GM19240 (cell line): ENCODE data around the gene MET.
"Not testable (repeated sequence)": the region's sequence is repeated elsewhere in the genome, so short reads cannot be mapped to it uniquely, and the experiment has no call there.

Experiments
- DNase-seq: peaks from one replicate; pipeline ENCODE4 v3.0.0; 2011; ENCODE audit warnings: low spot score; ENCODE audit not compliant: insufficient read length

MET gene

GRCh38 chr7:116697761-116698160, 25.8 kb downstream of the MET start:
- DNase-seq, result no peak

DNA sequence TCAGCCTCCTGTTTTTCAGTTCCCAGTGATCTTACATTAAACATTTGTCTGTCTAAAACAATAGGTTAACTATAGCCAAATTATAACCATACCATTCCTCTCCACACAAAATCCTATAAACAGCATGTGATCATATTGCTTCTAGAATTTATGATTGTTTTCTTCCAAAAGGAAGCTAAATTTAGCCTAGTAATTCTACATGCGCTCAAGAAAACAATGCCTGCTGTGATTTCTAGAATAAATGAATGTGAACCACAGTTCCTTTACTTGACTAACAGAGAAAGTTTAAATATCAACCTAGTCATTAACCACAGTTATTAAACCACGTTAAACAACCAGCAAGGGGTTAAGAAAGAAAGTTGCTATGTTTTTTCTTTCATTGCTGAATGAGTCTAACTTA, 26.4 kb downstream of the MET start:
- no peak for DNase-seq

GRCh38 chr7:116698930-116699721, 27.1 kb downstream of the MET start:
- no peak for DNase-seq

- DNase-seq, result no peak
Measured at GRCh38 chr7:116699722-116700120, 27.7 kb downstream of the MET start.

DNA sequence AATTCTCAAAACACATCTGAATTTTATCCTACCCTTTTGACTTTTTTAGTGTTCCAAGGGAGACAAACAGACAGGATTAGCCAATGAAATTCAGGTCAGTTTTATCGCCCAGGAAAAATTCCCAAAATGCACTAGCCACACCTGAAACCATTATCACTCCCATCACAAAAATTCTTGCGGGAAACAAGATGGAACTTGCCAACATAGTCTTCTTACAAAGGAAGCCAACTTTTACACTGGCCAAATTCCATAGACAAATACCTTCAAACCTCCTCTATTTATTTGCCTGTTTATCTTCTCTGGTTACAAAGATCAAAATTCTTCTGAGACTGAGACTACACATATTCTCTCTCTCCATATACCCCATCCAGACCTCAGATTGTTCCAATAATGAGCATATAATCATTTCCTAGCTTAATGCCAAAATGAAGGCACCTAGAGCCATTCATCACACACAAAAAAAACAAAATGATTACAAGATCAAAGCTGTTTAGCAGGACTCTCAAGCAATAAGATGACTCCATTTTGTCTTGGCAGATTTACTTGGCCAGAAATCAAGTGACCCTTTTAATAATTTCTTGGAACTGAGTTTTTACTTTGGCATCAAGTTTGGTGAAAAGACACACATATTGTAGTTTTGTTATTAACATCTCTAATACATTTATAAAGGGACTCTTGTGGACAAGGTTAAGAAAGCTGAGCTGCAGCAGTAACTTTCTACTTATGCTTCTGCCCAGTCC, 30.2 kb downstream of the MET start:
- no peak for DNase-seq

GRCh38 chr7:116704650-116705228, 32.7 kb downstream of the MET start:
- DNase-seq, result no peak

GRCh38 chr7:116705419-116705818, 33.4 kb downstream of the MET start:
- DNase-seq, result no peak

DNA sequence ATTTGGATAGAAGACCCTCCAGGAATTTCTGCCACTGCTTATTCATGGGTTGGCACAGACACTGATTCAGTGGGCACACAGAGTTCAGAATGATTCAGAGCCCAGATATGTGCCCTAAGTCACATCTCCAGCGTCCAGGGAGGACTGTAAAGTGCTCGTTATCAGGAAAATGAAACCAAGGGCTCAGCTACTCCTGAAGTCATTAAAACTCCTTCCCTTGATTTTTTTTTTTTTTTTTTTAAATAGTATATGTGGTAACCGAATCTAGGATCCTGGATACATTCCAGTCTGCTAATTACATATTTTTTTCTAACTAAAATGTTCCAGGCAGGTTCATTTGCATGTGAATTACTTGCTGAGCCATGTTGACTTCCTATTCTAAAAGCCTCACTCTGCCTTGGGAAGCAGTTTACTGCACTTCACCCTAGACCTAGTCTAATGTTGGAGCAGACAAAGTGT, 34.7 kb downstream of the MET start:
- DNase-seq, result no peak

DNA sequence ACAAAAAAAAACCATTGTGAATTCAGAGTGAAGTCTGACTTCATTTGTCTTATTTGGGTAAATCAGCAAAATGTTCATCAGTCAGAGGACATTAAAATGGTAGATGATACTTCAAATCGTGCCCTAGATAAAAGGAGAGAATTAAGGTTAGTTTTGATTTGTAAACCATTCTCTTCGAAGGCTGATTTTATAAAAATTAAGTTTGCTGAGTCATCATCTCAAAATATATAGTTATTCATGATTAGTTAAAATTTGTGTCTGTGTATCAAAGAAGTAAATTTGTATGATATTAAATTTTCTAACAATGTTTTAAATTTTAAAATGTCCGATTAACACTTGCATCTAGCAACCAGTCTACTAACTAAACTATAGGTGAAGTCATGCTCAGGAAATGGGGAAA, 35.3 kb downstream of the MET start:
- no peak for DNase-seq

DNA sequence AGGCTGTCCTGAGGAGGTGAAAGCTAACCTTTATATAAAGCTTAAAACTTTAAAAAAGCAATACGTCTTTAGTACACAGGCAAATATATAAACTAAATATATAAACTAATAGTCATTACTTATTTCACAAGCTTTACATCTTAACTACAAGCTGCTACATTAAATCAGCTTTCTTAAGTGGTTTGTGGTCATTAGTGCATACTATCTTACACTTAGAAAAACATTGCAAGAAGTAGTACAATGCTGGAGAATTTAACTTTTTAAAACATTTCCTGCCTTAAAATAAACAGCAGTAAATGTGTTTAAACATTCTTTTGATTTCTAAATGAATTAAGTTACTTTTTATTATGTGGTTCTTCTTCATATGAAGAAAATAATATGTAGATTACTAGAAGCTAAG, 36.3 kb downstream of the MET start:
- no peak for DNase-seq

GRCh38 chr7:116708861-116709260, 36.9 kb downstream of the MET start:
- no peak for DNase-seq

GRCh38 chr7:116709336-116709735, 37.3 kb downstream of the MET start:
- DNase-seq, result no peak

DNA sequence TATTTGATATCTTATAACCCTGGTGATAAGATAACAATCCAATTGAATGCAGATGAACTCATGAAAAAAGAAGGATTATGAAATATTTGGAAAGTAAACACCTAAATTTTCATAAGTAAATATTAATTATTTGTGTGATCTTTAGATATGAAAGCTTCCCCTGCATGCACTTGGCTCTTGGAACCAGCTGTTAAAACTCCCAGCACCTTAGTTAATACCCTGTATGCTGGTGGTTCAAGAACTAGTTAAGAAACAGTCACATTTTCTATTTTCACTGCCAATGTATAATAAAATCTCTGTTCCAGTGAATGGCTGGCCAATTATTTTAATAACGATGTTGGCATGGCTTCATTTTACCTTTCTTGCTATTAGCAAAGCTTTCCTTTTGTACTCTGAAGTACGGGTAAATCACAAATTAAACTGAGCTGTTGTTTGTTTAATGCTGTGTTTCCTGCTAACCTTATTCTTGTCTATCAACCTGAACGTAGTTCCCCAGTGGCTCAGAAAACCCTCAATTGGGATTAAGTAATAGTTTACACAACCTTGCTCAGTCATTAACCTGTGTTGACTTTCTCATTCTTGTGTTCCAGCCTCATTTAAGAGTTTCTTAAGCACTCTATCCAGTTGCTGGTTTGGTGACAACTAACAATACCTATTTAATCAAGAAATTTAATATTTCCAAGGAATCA, 38.9 kb downstream of the MET start:
- DNase-seq, result no peak

GRCh38 chr7:116711790-116712189, 39.8 kb downstream of the MET start:
- DNase-seq, result no peak

DNA sequence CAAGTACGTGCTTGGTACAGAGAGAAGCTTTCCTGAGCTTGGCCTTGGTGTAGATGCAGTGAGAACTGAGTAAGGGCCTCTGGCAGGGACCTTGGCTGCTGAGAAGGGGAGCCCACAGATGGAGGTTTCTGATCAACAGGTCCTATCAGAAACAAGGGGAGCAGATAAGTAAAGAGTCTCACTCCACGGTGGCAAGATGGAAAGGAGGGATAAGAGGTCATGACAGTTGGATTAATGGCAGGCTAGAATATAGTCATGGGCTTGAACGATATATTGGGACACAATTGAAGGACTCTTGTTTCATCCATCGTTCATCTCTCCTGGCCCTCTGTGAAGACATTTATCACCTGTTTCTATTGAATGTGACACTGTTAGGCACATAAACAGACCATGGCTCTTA, 41.5 kb downstream of the MET start:
- no peak for DNase-seq

GRCh38 chr7:116713918-116714317, 41.9 kb downstream of the MET start:
- DNase-seq, result no peak

GRCh38 chr7:116715077-116715476, 43.1 kb downstream of the MET start:
- no peak for DNase-seq

DNA sequence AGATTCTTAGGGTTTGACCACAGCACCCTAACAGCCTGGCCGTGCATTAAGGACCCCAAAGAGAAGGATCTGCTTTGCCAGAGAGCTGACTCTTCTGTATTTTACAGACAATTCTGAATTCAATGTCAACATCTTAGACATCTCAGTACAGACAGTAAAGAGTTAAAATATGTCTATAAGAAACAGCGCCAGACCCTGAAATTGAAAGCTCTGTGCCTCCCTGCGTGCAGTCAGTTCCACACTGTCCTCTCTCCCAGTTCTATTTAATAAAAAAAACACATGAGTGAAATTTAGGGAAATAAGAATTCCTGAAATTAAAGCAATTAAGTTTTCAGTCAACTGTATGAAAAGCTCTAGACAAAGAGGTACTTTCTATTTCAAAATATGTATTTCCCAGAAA, 45.1 kb downstream of the MET start:
- DNase-seq, result no peak

DNA sequence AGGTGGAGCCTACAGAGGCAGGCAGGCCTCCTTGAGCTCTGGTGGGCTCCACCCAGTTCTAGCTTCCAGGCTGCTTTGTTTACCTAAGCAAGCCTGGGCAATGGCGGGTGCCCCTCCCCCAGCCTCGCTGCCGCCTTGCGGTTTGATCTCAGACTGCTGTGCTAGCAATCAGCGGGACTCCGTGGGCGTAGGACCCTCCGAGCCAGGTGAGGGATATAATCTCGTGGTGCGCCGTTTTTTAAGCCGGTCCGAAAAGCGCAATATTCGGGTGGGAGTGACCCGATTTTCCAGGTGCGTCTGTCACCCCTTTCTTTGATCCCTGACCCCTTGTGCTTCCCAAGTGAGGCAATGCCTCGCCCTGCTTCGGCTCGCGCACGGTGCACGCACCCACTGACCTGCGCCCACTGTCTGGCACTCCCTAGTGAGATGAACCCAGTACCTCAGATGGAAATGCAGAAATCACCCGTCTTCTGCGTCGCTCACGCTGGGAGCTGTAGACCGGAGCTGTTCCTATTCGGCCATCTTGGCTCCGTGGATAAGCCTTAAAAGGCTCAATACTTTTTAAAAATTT, 52.0 kb downstream of the MET start:
- not testable (repeated sequence) for DNase-seq

DNA sequence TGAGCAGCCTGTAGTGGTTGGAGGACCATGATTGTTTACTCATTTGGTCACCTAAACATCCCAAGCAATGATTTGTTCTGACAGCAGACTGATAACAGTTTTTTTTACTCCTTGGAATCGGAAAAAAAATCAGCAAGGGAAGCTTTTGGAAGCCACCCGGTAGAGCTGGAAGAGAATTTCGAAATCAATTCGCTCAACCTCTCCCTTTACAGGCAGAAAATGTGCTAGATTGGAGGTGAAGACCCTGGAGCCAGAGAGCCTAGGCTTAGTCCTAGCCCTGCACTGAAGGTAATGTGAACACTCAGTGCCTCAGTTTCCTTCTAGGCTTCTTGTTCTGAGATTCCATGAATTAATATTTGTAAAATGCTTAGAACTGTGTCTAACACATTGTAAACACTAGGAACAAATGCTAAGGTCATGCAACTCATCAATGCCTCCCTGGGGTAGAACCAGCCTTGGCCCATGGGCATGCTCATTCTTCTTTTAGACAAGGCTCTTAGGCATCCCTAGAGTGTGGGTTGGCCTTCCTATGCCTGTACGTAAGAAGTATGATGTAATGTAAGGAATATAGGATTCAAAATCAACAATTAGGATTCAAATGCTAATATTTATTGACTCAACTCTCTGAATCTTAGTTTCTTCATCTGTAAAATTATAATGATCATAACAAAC, 52.7 kb downstream of the MET start:
- no peak for DNase-seq

- no peak for DNase-seq
Measured at GRCh38 chr7:116726149-116726548, 54.2 kb downstream of the MET start.
